ENCODE results near the gene RRAGC. TPM values are rescaled to one million over a fixed set of nuclear protein-coding genes. Genes with fewer than 3 reads are reported as not detected.
A peak's percentile ranks its signal among the peaks of the same experiment; 100 is the strongest.

RRAGC gene, protein sequence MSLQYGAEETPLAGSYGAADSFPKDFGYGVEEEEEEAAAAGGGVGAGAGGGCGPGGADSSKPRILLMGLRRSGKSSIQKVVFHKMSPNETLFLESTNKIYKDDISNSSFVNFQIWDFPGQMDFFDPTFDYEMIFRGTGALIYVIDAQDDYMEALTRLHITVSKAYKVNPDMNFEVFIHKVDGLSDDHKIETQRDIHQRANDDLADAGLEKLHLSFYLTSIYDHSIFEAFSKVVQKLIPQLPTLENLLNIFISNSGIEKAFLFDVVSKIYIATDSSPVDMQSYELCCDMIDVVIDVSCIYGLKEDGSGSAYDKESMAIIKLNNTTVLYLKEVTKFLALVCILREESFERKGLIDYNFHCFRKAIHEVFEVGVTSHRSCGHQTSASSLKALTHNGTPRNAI
- total RNA-seq: 10 to 100 TPM in 2 of 6 experiments, 1 to 10 TPM in 4; 7.6 to 16.5 (median 8.6) TPM
- long read RNA-seq, partial matches to known transcripts: 0 of 1 reads
- long read RNA-seq, other reads (novel, unspliced or antisense): 1 of 1 reads

DNA sequence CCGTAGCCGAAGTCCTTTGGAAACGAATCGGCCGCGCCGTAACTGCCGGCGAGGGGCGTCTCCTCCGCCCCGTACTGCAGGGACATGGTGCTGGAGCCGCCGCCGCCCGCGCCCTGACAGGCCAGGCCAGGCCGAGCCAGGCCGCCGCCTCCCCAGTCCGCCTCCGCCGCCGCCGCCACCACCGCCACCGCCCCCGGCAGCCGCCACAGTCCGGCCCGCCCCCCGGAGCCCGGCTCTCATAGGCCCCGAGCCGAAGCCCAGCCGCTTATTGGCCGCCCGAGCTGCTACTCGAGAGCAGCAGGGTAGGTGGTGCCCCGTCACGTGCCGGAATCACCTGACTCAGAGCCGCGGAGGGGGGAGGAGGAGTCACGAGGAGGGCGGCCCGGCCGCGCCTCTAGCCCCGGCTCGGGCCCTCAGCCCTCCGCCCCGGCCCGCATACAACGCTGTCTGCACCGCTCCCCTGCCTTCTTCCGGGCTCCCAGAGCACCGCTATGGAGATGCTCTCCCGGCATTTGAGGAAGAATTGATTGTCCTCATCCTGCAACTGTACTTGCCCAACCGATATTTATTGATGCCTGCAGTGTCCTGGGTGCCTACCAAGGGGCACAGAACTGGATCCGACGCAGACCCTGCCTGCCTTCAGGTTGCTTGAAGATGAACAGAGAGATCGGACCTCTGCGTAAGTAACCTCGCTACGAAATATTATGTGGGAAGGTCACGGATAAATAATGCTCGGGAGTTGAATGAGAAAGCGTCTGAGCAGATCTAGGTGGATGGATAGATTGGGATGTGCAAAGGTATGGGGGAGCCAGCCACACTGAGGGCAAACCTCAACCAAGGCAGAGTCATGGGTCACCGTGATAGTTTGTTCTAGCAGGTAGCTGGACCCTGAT lies at the start of gene RRAGC:
RRAGC (minus strand) TSS at position 212 of the 893 bp plus-strand sequence; CDS start at position 86, 126 bp downstream.
- no peaks in the 10 kb centered on the region for H3K9me3 ChIP-seq
- 2% methylated on average over 19 of the region's 70 CpGs for WGBS (ENCODE audit: insufficient coverage, low coverage, low lambda C conversion rate, missing lambda C conversion rate)
- ATAC-seq: peak; percentile 94 to 99 (median 97)
- H3K4me1 ChIP-seq: peaks cover 0 to 25% (median 8%) of the 10 kb centered on the region in 4 donors
- no peaks in the 10 kb centered on the region for H3K27me3 ChIP-seq
- peak; percentile 100 for DNase-seq
- peak within 1 kb of the TSS; percentile 73 to 83 (median 78) for H3K27ac ChIP-seq
- H3K4me3 ChIP-seq: peak within 1 kb of the TSS; percentile 78 to 91 (median 87)
- intact Hi-C loops (cut with DNase I): no loop called here
- TF ChIP-seq, protein P1, sequence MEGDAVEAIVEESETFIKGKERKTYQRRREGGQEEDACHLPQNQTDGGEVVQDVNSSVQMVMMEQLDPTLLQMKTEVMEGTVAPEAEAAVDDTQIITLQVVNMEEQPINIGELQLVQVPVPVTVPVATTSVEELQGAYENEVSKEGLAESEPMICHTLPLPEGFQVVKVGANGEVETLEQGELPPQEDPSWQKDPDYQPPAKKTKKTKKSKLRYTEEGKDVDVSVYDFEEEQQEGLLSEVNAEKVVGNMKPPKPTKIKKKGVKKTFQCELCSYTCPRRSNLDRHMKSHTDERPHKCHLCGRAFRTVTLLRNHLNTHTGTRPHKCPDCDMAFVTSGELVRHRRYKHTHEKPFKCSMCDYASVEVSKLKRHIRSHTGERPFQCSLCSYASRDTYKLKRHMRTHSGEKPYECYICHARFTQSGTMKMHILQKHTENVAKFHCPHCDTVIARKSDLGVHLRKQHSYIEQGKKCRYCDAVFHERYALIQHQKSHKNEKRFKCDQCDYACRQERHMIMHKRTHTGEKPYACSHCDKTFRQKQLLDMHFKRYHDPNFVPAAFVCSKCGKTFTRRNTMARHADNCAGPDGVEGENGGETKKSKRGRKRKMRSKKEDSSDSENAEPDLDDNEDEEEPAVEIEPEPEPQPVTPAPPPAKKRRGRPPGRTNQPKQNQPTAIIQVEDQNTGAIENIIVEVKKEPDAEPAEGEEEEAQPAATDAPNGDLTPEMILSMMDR (IDR thresholded peaks at IDR 0.05): no peak
- peak; percentile 49 for TF ChIP-seq POLR2A (IDR thresholded peaks at IDR 0.05)
- peaks cover 0 to 20% (median 4%) of the 10 kb centered on the region in 4 donors for H3K36me3 ChIP-seq

DNA sequence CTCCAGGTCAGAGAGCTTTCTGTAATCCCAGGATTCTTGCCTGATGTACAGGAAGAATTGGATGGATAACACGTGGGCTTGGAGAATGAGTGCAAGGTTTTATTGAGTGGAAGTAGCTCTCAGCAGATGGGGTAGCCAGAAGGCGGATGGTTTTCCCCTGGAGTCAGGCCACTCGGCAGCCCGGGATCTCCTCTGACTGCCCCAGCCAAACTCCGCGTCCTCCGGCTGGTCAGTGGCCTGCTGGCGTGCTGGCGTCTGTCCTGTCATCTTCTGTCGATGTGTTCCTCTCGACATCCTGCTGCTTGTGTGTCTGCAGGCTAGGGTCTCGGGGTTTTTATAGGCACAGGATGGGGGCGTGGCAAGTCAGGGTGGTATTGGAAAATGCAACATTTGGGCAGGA lies 49.2 kb upstream of the RRAGC start:
- H3K27ac ChIP-seq: no peak overlapping the region
- ATAC-seq (no peak), DNase-seq (no peak)
- H3K36me3 ChIP-seq: no peaks in the 10 kb centered on the region
- intact Hi-C loops (cut with DNase I): no loop called here
- H3K27me3 ChIP-seq: no peaks in the 10 kb centered on the region
- no peak overlapping the region for H3K4me3 ChIP-seq
- peaks cover 0 to 5% (median 0%) of the 10 kb centered on the region in 4 donors for H3K9me3 ChIP-seq
- no peak for TF ChIP-seq POLR2A (IDR thresholded peaks at IDR 0.05)
- TF ChIP-seq, protein P1 (IDR thresholded peaks at IDR 0.05): no peak
- 90% methylated on average over 10 of the region's 13 CpGs for WGBS (ENCODE audit: insufficient coverage, low coverage, low lambda C conversion rate, missing lambda C conversion rate)
- H3K4me1 ChIP-seq: peaks cover 0 to 6% (median 0%) of the 10 kb centered on the region in 4 donors

DNA sequence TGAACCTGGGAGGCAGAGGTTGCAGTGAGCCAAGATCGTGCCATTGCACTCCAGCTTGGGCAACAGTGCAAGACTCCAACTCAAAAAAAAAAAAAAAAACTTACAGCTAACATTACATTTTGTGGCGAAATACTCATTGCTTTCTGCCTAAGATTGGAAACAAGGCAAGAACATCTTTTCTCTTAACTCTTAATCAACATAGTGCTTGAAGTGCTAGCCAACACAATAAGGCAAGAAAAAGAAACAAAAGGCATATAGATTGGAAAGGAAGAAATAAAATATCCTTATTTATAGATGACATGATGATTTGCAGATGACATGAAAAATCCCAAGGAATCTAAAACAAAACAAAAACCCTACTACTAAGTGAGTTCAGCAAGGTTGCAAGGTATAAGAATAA lies 46.4 kb upstream of the RRAGC start:
- H3K27me3 ChIP-seq: no peaks in the 10 kb centered on the region
- DNase-seq: no peak
- H3K9me3 ChIP-seq: peaks cover 0 to 5% (median 0%) of the 10 kb centered on the region in 4 donors
- intact Hi-C loops (cut with DNase I): no loop called here
- no peak overlapping the region for H3K4me3 ChIP-seq
- H3K27ac ChIP-seq: no peak overlapping the region
- no peak for TF ChIP-seq POLR2A (IDR thresholded peaks at IDR 0.05)
- TF ChIP-seq, protein P1 (IDR thresholded peaks at IDR 0.05): no peak
- 97% methylated on average over 2 of the region's 2 CpGs for WGBS (ENCODE audit: insufficient coverage, low coverage, low lambda C conversion rate, missing lambda C conversion rate)
- peaks cover 0 to 2% (median 0%) of the 10 kb centered on the region in 4 donors for H3K4me1 ChIP-seq
- H3K36me3 ChIP-seq: no peaks in the 10 kb centered on the region
- ATAC-seq: no peak

DNA sequence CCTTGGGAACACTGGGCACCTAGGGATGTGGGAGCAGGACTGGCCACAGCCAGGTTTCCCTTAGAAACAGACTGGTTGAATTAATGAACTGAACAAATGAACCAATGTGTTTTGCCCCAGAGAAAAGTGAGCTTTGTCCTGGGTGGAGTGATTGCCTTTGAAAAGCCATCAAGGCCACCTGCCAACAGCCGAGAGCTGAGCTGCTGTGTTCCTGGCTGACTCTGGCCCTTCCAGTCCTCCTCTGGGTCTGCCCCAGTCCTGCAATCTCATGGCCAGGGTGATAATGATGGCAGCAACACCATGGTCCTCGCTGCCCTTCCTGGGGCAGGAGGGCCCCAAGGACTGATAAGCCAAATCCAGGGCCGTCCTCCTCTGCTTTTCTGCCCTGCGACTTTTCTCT lies 40.0 kb upstream of the RRAGC start:
- Histone ChIP-seq H3K27me3 (no peaks in the 10 kb centered on the region), H3K4me1 (no peaks in the 10 kb centered on the region), H3K27ac (no peak overlapping the region), H3K9me3 (no peaks in the 10 kb centered on the region), H3K36me3 (no peaks in the 10 kb centered on the region), H3K4me3 (no peak overlapping the region)
- TF ChIP-seq, protein P1 (IDR thresholded peaks at IDR 0.05): no peak
- no peak for TF ChIP-seq POLR2A (IDR thresholded peaks at IDR 0.05)
- intact Hi-C loops (cut with DNase I): no loop called here
- DNase-seq (no peak), ATAC-seq (no peak)
- WGBS (ENCODE audit: insufficient coverage, low coverage, low lambda C conversion rate, missing lambda C conversion rate): 83% methylated on average over 1 of the region's 4 CpGs

All from right lobe of liver (tissue), 6 donors.